Loucy (cell line): ENCODE data around the gene TRPC5OS.

Source experiments
- H2AFZ ChIP-seq: fragments of 200-600 bp; sonication (generic); 2 replicates; pipeline ENCODE4 v1.6.0; 2016; ENCODE audit warnings: antibody characterized with exemption, mild to moderate bottlenecking, low read length, moderate library complexity
- H3F3A ChIP-seq: fragments of 200-600 bp; 2 replicates; pipeline ENCODE4 v1.6.0; 2016; ENCODE audit warnings: antibody characterized with exemption, low read depth, mild to moderate bottlenecking
- H3K27me3 ChIP-seq: fragments of 200-600 bp; sonication (generic); 2 replicates; pipeline ENCODE4 v1.6.1; 2014; ENCODE audit warnings: low read length, mild to moderate bottlenecking; ENCODE audit not compliant: insufficient read depth, poor library complexity, severe bottlenecking
- H3K36me3 ChIP-seq: fragments of 200-600 bp; sonication (generic); 2 replicates; pipeline ENCODE4 v1.6.1; 2016; ENCODE audit warnings: low read length; ENCODE audit not compliant: insufficient read depth
- H3K4me1 ChIP-seq: fragments of 200-600 bp; sonication (generic); 2 replicates; pipeline ENCODE4 v1.5.1; 2014; ENCODE audit warnings: low read length, mild to moderate bottlenecking; ENCODE audit not compliant: insufficient read depth, poor library complexity, severe bottlenecking
- H3K4me2 ChIP-seq: fragments of 200-600 bp; sonication (generic); 2 replicates; pipeline ENCODE4 v1.6.0; 2014; ENCODE audit warnings: antibody characterized with exemption, low read length, low read depth, mild to moderate bottlenecking; ENCODE audit not compliant: poor library complexity, severe bottlenecking
- H3K4me3 ChIP-seq: fragments of 200-600 bp; sonication (generic); 2 replicates; pipeline ENCODE4 v1.5.1; 2014; ENCODE audit warnings: low read length, mild to moderate bottlenecking, mixed read lengths; ENCODE audit not compliant: poor library complexity, severe bottlenecking
- H3K79me2 ChIP-seq: fragments of 200-600 bp; sonication (generic); 2 replicates; pipeline ENCODE4 v1.6.1; 2014; ENCODE audit warnings: low read length; ENCODE audit not compliant: insufficient read depth
- H3K9ac ChIP-seq: fragments of 200-600 bp; sonication (generic); 2 replicates; pipeline ENCODE4 v1.6.0; 2014; ENCODE audit warnings: mild to moderate bottlenecking, low read depth, low read length, moderate library complexity; ENCODE audit not compliant: poor library complexity, severe bottlenecking
- H3K9me2 ChIP-seq: fragments of 200-600 bp; sonication (generic); replicated peaks from 2 replicates; pipeline ENCODE4 v1.6.1; 2016; ENCODE audit warnings: low read depth, low read length, mixed read lengths
- H3K9me3 ChIP-seq: fragments of 200-600 bp; sonication (generic); 2 replicates; pipeline ENCODE4 v1.6.1; 2014; ENCODE audit warnings: mild to moderate bottlenecking, antibody characterized with exemption, low read length, low read depth; ENCODE audit not compliant: insufficient read depth
- H4K20me1 ChIP-seq: fragments of 200-600 bp; sonication (generic); 2 replicates; pipeline ENCODE4 v1.6.0; 2014; ENCODE audit warnings: antibody characterized with exemption, low read length, mild to moderate bottlenecking; ENCODE audit not compliant: insufficient read depth, poor library complexity, severe bottlenecking
- EZH2phosphoT487 ChIP-seq: fragments of 200-600 bp; IDR thresholded peaks from 2 replicates; pipeline ENCODE4 v1.6.1; 2018; ENCODE audit warnings: antibody characterized with exemption, mild to moderate bottlenecking, moderate library complexity, borderline replicate concordance
- TF ChIP-seq, protein P1 (sequence below): fragments of 200-600 bp; sonication (generic); conservative IDR thresholded peaks from 2 replicates; pipeline ENCODE4 v1.5.1; 2014; ENCODE audit warnings: mild to moderate bottlenecking, antibody characterized with exemption, low read length

TRPC5OS gene

DNA sequence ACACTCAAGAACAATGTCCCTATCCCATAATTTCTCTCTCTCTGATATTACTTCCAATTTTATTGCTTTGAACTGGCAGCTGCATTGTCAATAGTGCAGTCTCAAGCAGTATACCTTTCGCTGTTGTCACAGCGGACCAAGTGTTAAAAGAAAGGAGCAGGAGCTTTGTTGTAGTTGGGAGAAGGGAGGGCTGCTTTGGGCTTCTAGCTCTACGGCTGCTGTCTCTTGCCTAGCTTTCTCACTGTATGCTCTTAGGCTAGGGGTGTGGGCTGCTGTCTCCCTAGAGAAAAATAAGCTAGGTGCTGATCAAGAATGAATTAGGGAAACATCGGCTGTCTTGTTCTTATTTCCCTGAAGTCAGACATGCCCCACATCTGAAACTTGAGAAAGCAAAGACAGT lies 52.5 kb downstream of the TRPC5OS start:
- Histone ChIP-seq H3K4me1 (no peaks in the 10 kb centered on the region), H4K20me1 (no peaks in the 10 kb centered on the region), H3K9me3 (no peaks in the 10 kb centered on the region), H3K9me2 (no peaks in the 10 kb centered on the region), H3K79me2 (no peaks in the 10 kb centered on the region), H3F3A (no peaks in the 10 kb centered on the region), H3K36me3 (no peaks in the 10 kb centered on the region), H3K4me2 (no peak overlapping the region), H3K27me3 (no peaks in the 10 kb centered on the region), H3K4me3 (no peak overlapping the region), H3K9ac (no peak overlapping the region), H2AFZ (no peak overlapping the region)
- no peak for TF ChIP-seq EZH2phosphoT487
- TF ChIP-seq, protein P1, sequence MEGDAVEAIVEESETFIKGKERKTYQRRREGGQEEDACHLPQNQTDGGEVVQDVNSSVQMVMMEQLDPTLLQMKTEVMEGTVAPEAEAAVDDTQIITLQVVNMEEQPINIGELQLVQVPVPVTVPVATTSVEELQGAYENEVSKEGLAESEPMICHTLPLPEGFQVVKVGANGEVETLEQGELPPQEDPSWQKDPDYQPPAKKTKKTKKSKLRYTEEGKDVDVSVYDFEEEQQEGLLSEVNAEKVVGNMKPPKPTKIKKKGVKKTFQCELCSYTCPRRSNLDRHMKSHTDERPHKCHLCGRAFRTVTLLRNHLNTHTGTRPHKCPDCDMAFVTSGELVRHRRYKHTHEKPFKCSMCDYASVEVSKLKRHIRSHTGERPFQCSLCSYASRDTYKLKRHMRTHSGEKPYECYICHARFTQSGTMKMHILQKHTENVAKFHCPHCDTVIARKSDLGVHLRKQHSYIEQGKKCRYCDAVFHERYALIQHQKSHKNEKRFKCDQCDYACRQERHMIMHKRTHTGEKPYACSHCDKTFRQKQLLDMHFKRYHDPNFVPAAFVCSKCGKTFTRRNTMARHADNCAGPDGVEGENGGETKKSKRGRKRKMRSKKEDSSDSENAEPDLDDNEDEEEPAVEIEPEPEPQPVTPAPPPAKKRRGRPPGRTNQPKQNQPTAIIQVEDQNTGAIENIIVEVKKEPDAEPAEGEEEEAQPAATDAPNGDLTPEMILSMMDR: no peak
